Neural progenitor cell (in vitro differentiated cells): ENCODE data around the gene RBM27.

Experiments
- CTCF ChIP-seq: fragments of 200-600 bp; sonication (generic); IDR thresholded peaks from 2 replicates; pipeline ENCODE4 v1.5.1; 2017; ENCODE audit warnings: antibody characterized with exemption, mild to moderate bottlenecking
- EZH2 ChIP-seq: fragments of 200-600 bp; sonication (generic); IDR thresholded peaks from 2 replicates; pipeline ENCODE4 v1.6.1; 2017; ENCODE audit warnings: antibody characterized with exemption, mild to moderate bottlenecking, moderate library complexity
- EZH2phosphoT487 ChIP-seq: fragments of 200-600 bp; sonication (generic); IDR thresholded peaks from 2 replicates; pipeline ENCODE4 v1.6.1; 2017; ENCODE audit warnings: antibody characterized with exemption

- TF ChIP-seq CTCF (no peak), EZH2phosphoT487 (no peak), EZH2 (no peak)
Observed at GRCh38 chr5:146203872-146204192, 427 bp downstream of the RBM27 start.
